Stimulated activated CD8-positive, alpha-beta memory T cell treated with anti-CD3 and anti-CD28 coated beads, Interleukin-4, amount 100 ng/mL, for 4 hours (primary cell): Measurements from ENCODE around the gene ASF1A.

Experiments
- DNase-seq, 2 donors: peaks; one replicate each; pipeline ENCODE4 v3.0.0-alpha.2; 2020; ENCODE audit warnings: low read depth in 2 of 2, low spot score in 1 of 2

The ASF1A gene

DNA sequence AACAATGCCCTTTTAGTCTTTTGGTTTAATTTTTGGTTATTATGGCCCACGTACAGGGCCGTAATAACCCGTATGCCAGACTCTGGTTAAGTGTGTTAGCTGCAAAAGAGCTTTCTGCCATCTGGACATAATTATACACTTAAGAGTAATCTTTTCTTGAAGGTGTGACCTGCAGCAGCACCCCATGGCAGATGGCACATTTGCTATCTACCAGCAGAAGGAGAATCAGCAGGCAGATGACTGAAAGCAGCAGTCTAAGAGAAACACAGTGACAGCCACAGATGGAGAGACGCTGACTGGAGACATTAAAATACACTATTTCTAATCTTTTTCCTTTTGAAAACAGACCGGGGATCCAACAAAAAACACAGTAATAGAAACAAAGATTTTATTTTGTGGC is 18.7 kb downstream of the ASF1A start:
- DNase-seq: no peak

DNA sequence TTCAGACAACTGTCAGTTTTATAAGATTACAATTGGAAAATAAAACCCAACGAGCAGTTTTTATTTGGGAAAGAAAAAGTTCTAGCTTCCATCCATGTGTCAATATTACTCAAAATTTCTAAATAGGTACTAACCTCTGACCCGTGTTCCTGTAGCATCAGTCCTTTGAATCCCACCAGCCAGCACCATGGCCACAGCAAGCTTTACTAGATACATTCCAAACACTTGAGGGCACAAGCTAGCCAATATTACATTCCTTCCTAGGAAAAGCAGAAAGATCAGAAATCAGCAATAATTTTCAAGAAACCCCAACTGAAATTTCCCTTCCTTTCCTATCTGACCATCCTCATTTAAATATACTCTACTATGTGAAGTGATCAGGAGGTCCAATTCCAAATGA is 19.2 kb downstream of the ASF1A start:
- DNase-seq: no peak

- no peak for DNase-seq
These were observed 20.6 kb downstream of the ASF1A start for GRCh38 chr6:118914598-118914997.

DNA sequence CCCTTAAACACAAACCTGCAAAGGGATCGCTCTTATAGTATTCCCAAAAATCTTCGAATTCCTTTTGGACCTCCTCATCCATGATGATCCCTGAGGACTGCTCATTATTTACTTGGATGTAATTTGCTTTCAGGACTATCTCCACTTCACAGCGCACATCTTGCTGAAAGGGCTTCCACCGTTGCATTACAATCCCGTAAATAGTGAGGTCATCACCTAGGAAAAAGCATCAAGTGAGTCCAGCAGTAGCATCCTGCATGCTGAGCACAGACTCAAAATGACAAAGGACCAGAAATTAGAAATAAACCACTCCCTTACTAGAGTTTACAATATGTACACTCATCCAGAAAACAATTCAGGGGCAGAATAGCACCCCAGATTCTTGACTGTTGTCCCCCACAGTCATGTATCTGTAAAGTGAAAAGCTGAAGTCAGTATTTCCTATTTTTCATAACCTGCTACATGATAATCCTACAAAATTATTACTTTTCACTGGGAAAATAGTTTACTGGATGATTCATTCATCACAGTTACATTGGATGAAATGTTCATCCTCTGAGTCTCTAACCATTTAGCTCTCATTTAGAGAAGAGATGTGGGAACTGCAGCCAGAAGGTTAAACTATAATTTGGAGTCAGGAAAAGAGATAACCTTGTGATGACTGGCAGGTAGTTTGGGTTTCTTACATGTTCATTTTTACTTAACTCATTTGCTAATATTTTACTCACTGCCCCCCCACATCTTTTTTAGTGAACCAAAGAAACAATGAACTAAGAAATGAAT is 23.8 kb downstream of the ASF1A start:
- no peak for DNase-seq

GRCh38 chr6:118918329-118918725 is 24.4 kb downstream of the ASF1A start:
- DNase-seq: no peak

DNA sequence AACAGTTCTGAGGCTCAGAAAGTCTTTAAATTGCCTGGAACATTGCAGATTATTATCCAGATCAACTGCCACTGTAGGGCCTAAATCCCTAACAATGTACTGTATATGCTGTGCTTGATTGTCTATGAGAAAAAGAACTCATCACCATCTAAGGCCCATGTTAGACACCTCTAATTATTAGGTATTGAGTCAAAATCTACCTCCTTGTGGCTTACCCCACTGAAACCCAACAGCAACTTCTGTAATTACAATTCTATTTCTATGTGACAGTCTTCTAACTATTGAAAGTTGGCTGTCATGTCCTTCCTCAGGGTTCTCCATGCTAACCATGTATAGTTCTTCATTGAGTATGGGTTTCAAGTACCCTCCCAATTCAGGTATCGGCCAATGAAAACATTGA is 27.1 kb downstream of the ASF1A start:
- no peak for DNase-seq

- DNase-seq: no peak
These were observed 29.1 kb downstream of the ASF1A start for GRCh38 chr6:118923035-118923434.

- DNase-seq: no peak
These were observed 36.7 kb downstream of the ASF1A start for GRCh38 chr6:118930680-118931079.

DNA sequence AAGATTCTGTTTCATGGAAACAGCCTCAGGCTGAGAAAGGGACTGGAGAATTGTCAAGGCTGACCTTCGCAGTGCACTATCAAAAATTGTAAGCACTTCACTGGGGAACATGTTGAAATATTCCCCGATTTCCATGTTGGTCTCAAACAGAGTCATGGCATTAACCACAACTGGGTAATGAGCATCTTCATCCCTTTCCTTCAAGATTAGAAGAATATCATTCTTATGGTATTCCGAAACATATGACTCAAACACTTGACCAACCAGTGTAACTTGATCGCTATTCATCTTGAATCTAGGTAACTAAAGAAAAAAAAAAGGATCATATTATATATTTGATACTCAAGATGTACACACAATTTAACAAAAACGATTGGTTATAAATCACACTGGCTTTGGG is 37.5 kb downstream of the ASF1A start:
- no peak for DNase-seq

DNA sequence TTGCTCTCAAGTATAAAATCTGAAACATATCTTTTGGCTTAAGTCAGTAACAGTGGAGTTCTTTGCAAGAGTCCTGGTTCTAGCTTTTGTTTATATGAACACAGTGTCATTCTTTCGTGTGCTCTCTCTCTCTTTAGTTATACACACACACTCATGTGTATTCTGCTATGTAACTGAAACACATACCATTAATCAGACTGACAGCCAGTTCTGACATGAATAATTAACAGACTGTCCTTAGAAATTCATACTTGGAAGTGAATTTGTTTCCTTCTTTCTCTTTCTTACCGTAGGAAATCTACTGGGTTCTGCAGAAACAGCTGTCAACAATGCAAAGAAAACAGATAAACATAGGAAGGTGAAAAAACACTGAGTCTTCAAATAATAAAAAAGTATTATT is 38.5 kb downstream of the ASF1A start:
- no peak for DNase-seq

DNA sequence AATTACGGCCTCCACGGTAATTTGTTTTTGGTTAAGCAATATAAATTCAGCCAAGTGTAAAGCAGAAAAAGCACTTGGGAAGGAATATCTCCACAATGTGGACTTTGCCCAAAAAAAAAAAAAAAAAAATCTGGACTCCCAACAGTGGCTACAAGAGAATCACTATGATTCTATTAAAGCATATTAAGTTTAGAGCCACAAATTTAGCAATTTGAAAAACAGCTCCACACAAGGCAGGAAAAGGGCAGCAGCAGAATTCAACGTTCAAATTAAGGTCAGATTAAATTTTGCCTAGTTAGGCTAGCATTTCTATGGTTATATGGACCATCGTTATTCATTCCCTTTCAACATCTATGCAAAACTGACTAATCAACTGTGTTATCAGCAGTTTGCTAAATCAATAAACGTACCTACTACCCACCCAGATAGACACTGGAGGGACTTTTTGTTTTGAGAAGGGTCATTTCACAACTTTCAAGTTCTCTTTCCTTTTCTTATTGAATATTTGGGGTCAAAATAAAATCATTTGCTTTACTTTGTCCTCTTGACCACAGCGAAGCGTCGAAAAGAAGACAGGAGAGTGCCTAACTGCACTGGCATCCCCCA is 40.0 kb downstream of the ASF1A start:
- no peak for DNase-seq

- peak; percentile 67 to 73 for DNase-seq
These were observed 40.7 kb downstream of the ASF1A start, which contains the start of gene MCM9 for GRCh38 chr6:118934461-118935330. MCM9 (minus strand) TSS chr6:118935159; CDS start chr6:118931723, 3,436 bp downstream.

GRCh38 chr6:118935331-118935668 is 41.3 kb downstream of the ASF1A start:
- no peak for DNase-seq

DNA sequence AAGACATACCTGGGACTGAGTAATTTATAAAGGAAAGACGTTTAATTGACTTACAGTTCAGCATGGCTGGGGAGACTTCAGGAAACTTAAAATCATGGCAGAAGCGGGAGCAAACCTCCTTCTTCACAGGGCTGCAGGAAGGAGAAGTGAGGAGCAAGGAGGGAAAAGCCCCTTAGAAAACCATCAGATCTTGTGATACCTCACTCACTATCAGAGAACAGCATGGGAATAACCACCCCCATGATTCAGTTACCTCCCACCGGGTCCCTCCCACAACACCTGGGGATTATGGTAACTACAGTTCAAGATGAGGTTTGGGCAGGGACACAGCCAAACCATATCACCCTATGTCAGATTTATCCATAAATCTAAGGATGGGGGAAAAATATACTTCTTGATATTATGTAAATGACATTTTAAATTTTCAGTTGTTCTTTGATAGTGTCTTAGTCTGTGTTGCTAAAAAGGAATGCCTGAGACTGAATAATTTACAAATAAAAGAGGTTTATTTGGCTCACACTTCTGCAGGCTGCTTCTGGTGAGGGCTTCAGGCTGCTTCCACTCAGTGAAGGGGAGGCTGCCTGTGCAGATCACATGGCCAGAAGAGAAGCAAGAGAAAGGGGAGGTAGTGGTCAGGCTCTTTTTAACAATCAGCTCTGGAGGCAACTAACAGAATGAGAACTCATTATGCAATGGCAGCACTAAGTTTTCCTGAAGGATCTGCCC is 42.2 kb downstream of the ASF1A start:
- DNase-seq: no peak

GRCh38 chr6:118939683-118940082 is 45.7 kb downstream of the ASF1A start:
- DNase-seq: no peak

GRCh38 chr6:118940770-118941169 is 46.8 kb downstream of the ASF1A start:
- DNase-seq: no peak

DNA sequence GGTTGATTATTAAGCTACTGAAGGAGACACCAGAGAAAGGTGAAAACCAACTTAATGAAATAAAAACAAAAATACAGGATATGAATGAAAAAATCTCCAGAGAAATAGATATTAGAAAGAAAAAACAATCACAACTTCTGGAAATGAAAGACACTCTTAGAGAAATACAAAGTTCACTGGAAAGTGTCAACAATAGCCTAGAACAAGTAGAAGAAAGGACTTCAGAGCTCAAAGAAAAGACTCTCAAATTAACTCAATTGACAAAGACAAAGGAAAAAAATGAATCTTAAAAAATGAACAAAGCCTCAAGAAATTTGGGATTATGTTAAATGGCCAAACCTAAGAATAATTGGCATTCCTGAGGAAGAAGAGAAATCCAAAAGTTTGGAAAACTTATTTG is 51.3 kb downstream of the ASF1A start:
- DNase-seq: no peak

- DNase-seq: no peak
These were observed 58.7 kb downstream of the ASF1A start for GRCh38 chr6:118952683-118953082.

GRCh38 chr6:118953391-118953790 is 59.4 kb downstream of the ASF1A start:
- DNase-seq: no peak
